IPS-18c (cell line): ENCODE measurements around the gene CALHM3.
"Not testable (repeated sequence)": the region's sequence is repeated elsewhere in the genome, so short reads cannot be mapped to it uniquely, and the experiment has no call there.

Experiments
- H3K4me3 ChIP-seq: 2 replicates; pipeline ENCODE4 v1.7.0; 2013; ENCODE audit warnings: low read depth, mild to moderate bottlenecking, low read length, moderate library complexity; ENCODE audit not compliant: insufficient read depth
- H3K9me3 ChIP-seq: one replicate; pipeline ENCODE4 v1.6.1; 2013; ENCODE audit warnings: mild to moderate bottlenecking, low read length, moderate library complexity; ENCODE audit not compliant: control insufficient read depth, insufficient read depth

Gene CALHM3, protein sequence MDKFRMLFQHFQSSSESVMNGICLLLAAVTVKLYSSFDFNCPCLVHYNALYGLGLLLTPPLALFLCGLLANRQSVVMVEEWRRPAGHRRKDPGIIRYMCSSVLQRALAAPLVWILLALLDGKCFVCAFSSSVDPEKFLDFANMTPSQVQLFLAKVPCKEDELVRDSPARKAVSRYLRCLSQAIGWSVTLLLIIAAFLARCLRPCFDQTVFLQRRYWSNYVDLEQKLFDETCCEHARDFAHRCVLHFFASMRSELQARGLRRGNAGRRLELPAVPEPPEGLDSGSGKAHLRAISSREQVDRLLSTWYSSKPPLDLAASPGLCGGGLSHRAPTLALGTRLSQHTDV

GRCh38 chr10:103479135-103479534 lies at the start of gene CALHM3:
CALHM3 (minus strand) TSS chr10:103479240; CDS start chr10:103479032, 208 bp downstream.
- no peak within 1 kb of the TSS for H3K4me3 ChIP-seq
- H3K9me3 ChIP-seq: no peaks in the 10 kb centered on the region

DNA sequence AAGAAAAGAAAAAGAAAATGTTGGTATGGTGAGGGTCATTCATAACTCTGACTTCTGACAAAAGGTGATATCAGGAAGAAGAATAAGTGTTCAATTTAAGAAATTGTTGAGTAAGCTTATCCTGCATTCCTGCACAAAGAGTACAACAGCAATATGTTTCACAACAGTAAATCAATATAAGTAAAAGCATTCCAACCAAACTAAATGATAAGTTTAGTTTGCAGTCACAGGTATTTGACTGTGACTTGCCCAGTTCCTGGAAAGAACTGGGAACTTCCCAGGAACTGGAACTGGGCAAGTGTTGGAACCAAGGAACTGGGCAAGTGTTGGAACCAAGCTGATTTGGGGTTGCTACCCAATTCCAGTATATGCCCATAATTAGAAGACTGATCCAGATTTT lies 49.5 kb upstream of the CALHM3 start:
- Histone ChIP-seq H3K4me3 (no peak overlapping the region), H3K9me3 (no peaks in the 10 kb centered on the region)

GRCh38 chr10:103527476-103527875 lies 48.4 kb upstream of the CALHM3 start:
- H3K4me3 ChIP-seq, H3K9me3 ChIP-seq: not testable (repeated sequence)

DNA sequence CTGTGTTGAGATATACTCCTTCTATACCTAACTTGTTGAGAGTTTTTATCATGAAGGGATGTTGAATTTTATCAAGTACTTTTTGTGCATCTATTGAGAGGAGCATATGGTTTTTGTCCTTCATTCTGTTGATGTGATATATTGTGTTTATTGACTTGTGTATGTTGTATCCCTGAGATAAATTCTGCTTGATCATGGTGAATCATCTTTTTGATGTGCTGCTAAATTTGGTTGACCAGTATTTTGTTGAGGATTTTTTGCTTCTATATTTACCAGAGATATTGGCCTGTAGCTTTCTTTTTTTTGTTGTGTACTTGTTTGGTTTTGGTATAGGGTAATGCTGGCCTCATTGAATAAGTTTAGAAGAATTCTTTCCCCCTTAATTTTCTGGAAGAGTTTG lies 46.9 kb upstream of the CALHM3 start:
- no peak overlapping the region for H3K4me3 ChIP-seq
- no peaks in the 10 kb centered on the region for H3K9me3 ChIP-seq

- H3K4me3 ChIP-seq: no peak overlapping the region
- no peaks in the 10 kb centered on the region for H3K9me3 ChIP-seq
These were observed 44.6 kb upstream of the CALHM3 start for GRCh38 chr10:103523683-103524082.

GRCh38 chr10:103522006-103522405 lies 43.0 kb upstream of the CALHM3 start:
- H3K9me3 ChIP-seq, H3K4me3 ChIP-seq: not testable (repeated sequence)

DNA sequence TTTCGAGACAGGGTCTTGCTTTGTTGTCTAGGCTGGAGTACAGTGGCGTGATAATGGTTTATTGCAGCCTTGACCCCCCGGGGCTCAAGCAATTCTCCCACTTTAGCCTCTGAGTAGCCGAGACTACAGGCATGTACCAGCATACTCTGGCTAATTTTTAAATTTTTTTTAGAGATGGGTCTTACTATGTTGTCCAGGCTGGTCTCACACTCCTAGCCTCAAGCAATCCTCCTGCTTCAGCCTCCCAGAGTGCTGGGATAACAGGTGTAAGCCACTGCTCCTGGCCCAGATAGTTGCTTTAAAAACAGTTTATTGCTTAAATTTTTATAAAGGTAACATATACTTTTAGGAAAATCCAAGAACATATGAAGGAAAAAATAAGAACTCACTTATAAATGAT lies 40.8 kb upstream of the CALHM3 start:
- Histone ChIP-seq H3K9me3 (no peaks in the 10 kb centered on the region), H3K4me3 (no peak overlapping the region)

DNA sequence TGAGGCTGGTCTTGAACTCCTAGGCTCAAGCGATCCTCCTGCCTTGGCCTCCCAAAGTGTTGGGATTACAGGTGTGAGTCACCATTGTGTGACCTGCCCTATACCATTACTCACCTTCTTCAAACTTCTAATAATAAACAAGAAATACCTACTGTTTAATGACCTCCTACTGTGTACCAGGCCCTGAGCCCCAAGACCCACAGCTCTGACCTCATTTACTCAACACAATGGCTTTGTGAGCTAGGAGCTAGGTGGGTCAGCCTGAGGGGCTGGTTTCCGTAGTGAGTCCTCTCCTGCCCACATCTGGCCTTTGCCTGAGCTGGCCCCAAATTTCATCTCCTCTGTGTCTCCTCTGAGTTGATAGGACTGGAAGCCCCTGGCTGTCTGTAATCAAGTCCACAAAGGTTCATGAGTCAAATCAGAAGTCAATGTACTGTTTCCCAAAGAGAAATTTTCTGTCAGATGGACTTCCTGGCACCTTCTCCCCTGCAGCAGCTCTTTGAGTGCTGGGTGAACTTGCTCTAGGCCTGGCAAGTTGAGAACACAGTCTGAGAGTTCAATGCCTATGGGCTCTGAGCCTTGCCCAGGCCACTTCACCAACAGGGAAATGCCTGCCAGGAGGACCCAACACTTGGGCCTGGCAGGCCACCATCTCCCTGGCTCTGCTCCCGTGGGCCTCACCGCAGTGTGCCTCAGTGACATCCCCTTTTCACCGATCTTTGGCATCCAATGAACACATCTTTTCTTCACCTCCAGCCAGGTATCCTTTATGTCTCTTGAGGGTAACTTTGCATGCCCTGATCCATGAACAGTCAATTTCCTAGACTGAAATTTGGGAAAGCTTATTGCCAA lies 38.4 kb upstream of the CALHM3 start:
- Histone ChIP-seq H3K9me3 (no peaks in the 10 kb centered on the region), H3K4me3 (no peak overlapping the region)

GRCh38 chr10:103514244-103514643 lies 35.2 kb upstream of the CALHM3 start:
- H3K9me3 ChIP-seq: no peaks in the 10 kb centered on the region
- no peak overlapping the region for H3K4me3 ChIP-seq

DNA sequence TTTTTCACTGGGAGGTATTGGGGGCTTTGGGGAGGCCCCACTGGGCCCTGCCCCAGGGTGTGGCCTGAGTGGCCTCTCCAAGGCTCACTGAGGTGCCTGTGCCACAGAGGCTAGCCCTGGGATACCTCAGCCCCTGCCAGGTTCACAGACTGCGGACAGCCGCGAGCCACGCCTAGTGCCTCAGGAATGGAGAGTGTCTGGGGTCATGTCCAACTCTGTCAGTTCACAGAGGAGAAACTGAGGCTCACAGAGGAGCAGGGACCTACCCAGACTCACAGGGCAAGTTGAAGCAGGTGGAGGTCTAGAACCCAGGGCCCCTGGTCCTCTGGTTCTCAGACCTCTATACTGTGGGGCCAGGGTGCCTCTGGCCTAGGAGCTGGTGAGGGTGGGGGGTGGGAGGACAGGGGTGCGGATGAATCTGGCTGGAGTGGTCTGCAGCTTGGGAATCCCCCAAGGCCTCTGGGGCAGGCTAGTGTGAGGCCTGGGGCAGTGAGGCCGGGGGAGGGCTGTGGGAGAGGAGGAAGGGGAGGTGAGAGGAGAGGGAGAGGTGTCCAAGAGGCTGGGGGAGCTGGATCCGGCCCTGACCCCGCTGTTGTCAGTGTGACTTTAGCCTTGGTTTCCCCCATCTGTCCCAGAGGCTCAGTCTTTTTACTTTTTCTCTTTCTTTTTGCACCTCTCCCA lies 34.5 kb upstream of the CALHM3 start:
- Histone ChIP-seq H3K4me3 (no peak overlapping the region), H3K9me3 (no peaks in the 10 kb centered on the region)

DNA sequence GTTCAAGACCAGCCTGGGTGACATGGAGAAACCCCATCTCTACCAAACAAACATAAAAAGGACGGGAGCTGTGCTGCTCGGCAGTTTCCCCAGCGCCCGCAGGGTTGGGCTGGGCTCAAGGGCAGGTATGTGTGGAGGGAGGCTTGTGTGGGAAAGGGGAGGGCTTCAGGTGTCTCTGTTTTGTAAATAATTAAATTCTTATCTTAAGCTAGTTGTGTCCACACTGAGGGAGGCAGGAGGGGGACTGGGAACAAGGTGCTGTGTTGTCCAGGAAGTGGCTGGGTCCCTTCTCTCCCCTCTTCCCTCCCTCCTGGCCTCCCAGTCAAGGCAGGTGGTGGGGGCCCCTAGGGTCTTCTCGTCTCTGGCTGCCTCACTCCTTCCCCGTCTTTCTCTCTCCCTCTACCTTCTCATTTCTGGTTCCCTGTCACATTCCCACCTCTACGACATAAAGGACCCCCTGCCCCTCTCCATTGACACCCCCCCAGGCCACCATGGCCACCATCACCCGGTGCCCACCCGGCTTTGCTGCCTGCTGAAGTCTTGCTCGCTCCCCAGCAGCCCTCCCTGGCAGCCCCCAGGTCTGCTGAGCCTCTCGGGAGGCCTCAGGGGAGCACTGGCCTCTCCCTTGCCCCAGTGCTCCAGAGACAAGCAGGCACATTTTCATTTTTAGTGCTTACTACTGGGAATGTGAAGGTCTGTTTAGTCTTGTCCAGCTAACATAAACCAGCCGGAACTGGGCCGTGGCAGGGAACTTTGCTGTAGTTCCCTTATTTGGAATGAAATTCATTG lies 33.7 kb upstream of the CALHM3 start:
- H3K9me3 ChIP-seq: no peaks in the 10 kb centered on the region
- no peak overlapping the region for H3K4me3 ChIP-seq

DNA sequence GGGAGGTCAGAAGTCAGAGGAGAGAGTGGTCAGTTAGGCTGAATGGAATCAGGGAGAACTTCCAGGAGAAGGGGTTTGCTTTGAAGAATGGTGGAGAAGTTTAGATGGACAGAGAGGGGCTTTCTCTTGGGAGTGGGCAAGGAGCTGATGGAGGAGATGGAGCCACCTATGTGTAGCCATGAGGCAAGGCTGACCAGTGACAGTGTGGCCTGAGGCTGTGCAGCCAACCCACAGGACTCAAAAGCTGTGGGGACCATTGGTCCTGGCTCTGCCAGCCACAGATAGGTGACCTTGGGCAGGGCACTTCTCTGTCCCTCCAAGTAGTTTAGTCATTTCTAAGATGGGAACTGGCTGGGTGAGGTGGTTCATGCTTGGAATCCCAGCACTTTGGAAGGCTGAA lies 33.1 kb upstream of the CALHM3 start:
- no peak overlapping the region for H3K4me3 ChIP-seq
- no peaks in the 10 kb centered on the region for H3K9me3 ChIP-seq

- Histone ChIP-seq H3K9me3 (no peaks in the 10 kb centered on the region), H3K4me3 (no peak overlapping the region)
These were observed 32.0 kb upstream of the CALHM3 start for GRCh38 chr10:103510791-103511752.

DNA sequence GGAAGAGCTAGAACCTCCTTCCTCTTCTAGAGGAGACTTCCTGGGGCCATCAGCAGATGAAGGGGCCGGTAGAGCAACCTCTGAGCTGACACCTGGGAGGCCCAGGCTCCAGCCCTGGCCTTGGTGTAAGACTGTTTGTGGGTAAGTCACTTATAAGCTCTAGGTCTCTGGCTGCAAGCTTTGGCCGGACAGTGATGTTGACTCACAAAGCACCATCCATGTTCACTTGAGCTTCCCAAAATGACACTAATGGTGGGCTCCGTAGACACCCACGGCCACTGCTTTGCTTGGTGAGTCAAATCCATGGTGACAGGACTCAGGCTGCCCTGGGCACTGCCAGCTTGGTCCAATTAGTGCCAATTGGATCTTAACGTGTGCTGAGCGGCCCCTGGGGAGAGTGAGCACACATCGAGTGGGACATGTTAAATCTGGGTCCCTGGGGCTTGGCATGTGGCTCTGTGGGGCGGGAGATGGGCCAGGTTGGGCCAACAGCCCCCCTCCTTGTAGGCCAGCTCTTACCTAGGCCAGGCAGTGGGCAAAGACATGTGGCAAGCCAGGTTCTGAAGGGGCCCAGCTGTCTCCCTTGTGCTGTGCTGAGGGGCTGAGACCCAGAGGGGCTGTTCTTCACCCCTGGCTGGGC lies 31.1 kb upstream of the CALHM3 start:
- Histone ChIP-seq H3K9me3 (no peaks in the 10 kb centered on the region), H3K4me3 (no peak overlapping the region)

DNA sequence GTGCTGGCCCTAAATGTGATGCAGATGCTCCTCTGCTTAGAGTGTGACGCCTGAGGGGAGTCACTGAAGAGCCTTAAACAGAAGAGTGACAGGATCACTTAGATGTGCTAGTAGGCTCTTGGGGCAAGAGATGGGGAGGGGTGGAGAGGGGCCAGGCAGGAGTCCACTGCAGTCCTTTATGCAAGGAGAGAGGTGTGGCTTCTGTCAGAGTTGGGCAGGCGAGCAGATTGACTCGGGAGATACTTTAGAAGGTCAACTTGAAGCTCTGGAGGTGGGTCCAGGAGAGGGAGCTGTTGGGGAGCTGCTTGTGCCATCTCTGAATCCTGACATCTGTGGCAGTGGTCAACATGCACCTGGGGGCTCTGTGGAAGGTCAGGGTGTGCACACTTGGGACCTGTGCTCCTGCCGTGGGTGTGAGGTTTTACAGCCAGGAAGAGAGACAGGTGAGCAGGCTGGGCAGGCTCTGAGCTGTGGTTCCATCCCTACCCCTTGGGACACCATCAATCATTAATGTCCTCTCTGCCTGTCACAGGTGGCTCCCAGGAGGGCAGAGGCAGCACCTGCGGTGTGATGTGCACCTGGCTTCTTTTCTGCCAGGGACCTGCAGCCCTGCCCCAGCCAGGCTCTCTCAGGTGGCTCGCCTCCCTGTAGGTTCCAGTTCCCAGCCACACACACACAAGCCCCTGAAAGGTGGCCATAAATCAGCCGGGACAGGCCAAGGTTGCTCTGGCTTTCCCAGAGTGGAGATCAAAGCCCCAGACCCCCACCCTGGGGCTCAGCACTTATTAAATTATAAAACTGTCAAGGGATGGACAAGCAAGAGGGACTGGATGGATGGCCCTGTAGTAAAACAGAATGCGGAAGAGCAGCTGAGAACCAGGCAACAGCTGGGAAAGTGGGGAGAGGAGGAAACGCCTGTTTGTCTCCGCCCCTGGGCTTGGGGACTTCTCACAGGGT lies 28.5 kb upstream of the CALHM3 start:
- Histone ChIP-seq H3K9me3 (no peaks in the 10 kb centered on the region), H3K4me3 (no peak overlapping the region)
